Activated CD4-positive, alpha-beta T cell treated with anti-CD3 and anti-CD28 coated beads for 48 hours (primary cell): ENCODE data around the gene LIF.
"Not testable (repeated sequence)": the region's sequence is repeated elsewhere in the genome, so short reads cannot be mapped to it uniquely, and the experiment has no call there.

ENCODE experiments used
- DNase-seq: peaks from one replicate; pipeline ENCODE4 v3.0.0-alpha.2; 2020

LIF gene

GRCh38 chr22:30204015-30204741 lies 42.4 kb downstream of the LIF start:
- DNase-seq: no peak

- no peak for DNase-seq
These were observed 44.0 kb downstream of the LIF start for GRCh38 chr22:30202531-30203006.

GRCh38 chr22:30201945-30202344 lies 44.6 kb downstream of the LIF start:
- DNase-seq: no peak

- DNase-seq: not testable (repeated sequence)
These were observed 45.7 kb downstream of the LIF start for GRCh38 chr22:30200905-30201304.

GRCh38 chr22:30198921-30199320 lies 47.6 kb downstream of the LIF start:
- DNase-seq: no peak

- DNase-seq: no peak
These were observed 48.3 kb downstream of the LIF start for GRCh38 chr22:30198152-30198825.

GRCh38 chr22:30197389-30197788 lies 49.2 kb downstream of the LIF start:
- DNase-seq: no peak

- DNase-seq: no peak
These were observed 49.7 kb downstream of the LIF start for GRCh38 chr22:30196880-30197336.

- DNase-seq: peak; percentile 73
These were observed 50.2 kb downstream of the LIF start for GRCh38 chr22:30196141-30196879.

- peak; percentile 25 for DNase-seq
These were observed 51.1 kb downstream of the LIF start for GRCh38 chr22:30195245-30196140.

GRCh38 chr22:30193031-30193775 lies 53.4 kb downstream of the LIF start:
- no peak for DNase-seq

GRCh38 chr22:30192427-30192826 lies 54.1 kb downstream of the LIF start:
- no peak for DNase-seq

- no peak for DNase-seq
These were observed 55.4 kb downstream of the LIF start for GRCh38 chr22:30191040-30191701.

- no peak for DNase-seq
These were observed 56.0 kb downstream of the LIF start for GRCh38 chr22:30190574-30190973.
